Gastrocnemius medialis (tissue), 4 donors: ENCODE data around the gene NAV3.

Experiments
- POLR2A ChIP-seq, 2 donors: fragments of 450-650 bp; IDR thresholded peaks; one replicate each; pipeline ENCODE4 v1.6.1; 2017; ENCODE audit warnings: antibody characterized with exemption in 2 of 2, mild to moderate bottlenecking in 2 of 2, moderate library complexity in 2 of 2
- TF ChIP-seq, protein P1 (sequence below), 5 experiments: fragments of 450-650 bp in 3 of 5; fragments of 200-600 bp in 2 of 5; sonication (generic) in 2 of 5; IDR thresholded peaks in 4 of 5; conservative IDR thresholded peaks in 1 of 5; 1 replicate in 4 of 5; 2 replicates in 1 of 5; pipeline ENCODE4 v1.5.1; 2016 to 2019; ENCODE audit warnings: antibody characterized with exemption in 5 of 5, mild to moderate bottlenecking in 3 of 5, moderate library complexity in 3 of 5

DNA sequence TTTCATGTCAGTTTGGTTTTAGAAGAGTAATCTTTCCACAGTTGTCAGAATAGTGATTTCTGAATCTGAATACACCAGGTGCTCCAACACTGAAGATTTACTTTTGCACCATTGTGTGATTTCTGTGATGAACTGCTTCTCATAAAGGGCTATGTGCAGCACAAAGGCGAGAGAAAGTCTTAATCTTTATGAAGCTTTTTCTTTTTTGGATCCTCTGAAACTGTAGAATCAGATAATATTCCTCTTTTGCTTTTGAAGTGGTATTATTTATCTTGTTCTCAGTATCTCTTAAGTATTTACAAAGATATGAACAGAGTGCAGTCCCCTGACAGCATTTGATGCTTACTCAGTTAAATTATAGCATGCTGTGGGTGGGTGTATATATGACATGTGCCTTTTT lies 207.8 kb downstream of the NAV3 start:
- no peak for TF ChIP-seq POLR2A (IDR thresholded peaks at IDR 0.05)
- TF ChIP-seq, protein P1, sequence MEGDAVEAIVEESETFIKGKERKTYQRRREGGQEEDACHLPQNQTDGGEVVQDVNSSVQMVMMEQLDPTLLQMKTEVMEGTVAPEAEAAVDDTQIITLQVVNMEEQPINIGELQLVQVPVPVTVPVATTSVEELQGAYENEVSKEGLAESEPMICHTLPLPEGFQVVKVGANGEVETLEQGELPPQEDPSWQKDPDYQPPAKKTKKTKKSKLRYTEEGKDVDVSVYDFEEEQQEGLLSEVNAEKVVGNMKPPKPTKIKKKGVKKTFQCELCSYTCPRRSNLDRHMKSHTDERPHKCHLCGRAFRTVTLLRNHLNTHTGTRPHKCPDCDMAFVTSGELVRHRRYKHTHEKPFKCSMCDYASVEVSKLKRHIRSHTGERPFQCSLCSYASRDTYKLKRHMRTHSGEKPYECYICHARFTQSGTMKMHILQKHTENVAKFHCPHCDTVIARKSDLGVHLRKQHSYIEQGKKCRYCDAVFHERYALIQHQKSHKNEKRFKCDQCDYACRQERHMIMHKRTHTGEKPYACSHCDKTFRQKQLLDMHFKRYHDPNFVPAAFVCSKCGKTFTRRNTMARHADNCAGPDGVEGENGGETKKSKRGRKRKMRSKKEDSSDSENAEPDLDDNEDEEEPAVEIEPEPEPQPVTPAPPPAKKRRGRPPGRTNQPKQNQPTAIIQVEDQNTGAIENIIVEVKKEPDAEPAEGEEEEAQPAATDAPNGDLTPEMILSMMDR (IDR thresholded peaks at IDR 0.05 in 4 of 5, conservative IDR thresholded peaks at IDR 0.05 in 1 of 5), result no peak
